HFFc6 (cell line): Measurements from ENCODE around the gene MRPL32. TPM values are rescaled to one million over a fixed set of nuclear protein-coding genes. Genes with fewer than 3 reads are reported as not detected.
A peak's percentile ranks its signal among the peaks of the same experiment; 100 is the strongest.

Source experiments
- DNase-seq: peaks from one replicate; pipeline ENCODE4 v3.0.0-alpha.2; 2018
- H3K27ac Mint-ChIP-seq: 2 replicates; pipeline ENCODE4 v1.8.0; 2020; ENCODE audit warnings: mild to moderate bottlenecking, mixed read lengths
- H3K27me3 Mint-ChIP-seq: 2 replicates; pipeline ENCODE4 v1.8.0; 2021; ENCODE audit warnings: mild to moderate bottlenecking, moderate library complexity, mixed read lengths; ENCODE audit not compliant: insufficient read depth
- H3K36me3 Mint-ChIP-seq: 2 replicates; pipeline ENCODE4 v1.8.0; 2021; ENCODE audit warnings: low read depth, mixed read lengths
- H3K4me1 Mint-ChIP-seq: 2 replicates; pipeline ENCODE4 v1.8.0; 2020; ENCODE audit warnings: low read depth, mixed read lengths
- H3K4me3 Mint-ChIP-seq: 2 replicates; pipeline ENCODE4 v1.8.0; 2020; ENCODE audit warnings: mild to moderate bottlenecking, moderate library complexity, mixed read lengths
- H3K9me3 Mint-ChIP-seq: 2 replicates; pipeline ENCODE4 v1.8.0; 2020; ENCODE audit warnings: mild to moderate bottlenecking, mixed read lengths
- CTCF ChIP-seq: fragments of 200-600 bp; sonication (generic); IDR thresholded peaks from 2 replicates; pipeline ENCODE4 v1.5.0; 2021; ENCODE audit warnings: antibody characterized with exemption, mild to moderate bottlenecking
- total RNA-seq, 6 experiments: library from RNA; stranded (reverse); fragmentation: NEBNext Ultra II Directional; extraction: Animal tissue kit (Norgen Biotek cat#: 25700); gene quantifications; 2 replicates in 1 of 6; 3 replicates in 5 of 6; pipeline ENCODE4 v1.2.3, GENCODE V29; 2021

Gene MRPL32
- total RNA-seq, 6 experiments from 2014 or later: 49.2 to 69.6 (median 58.8) TPM

GRCh38 chr7:42934291-42934690 lies 2.1 kb downstream of the MRPL32 start:
- H3K4me1 Mint-ChIP-seq: peaks cover 31% of the 10 kb centered on the region
- no peaks in the 10 kb centered on the region for H3K9me3 Mint-ChIP-seq
- DNase-seq: no peak
- peak overlapping the region; percentile 100 for H3K4me3 Mint-ChIP-seq
- no peaks in the 10 kb centered on the region; the same call in 1 of the 2 replicates for H3K27me3 Mint-ChIP-seq
- TF ChIP-seq CTCF: no peak
- peaks cover 14% of the 10 kb centered on the region for H3K36me3 Mint-ChIP-seq
- H3K27ac Mint-ChIP-seq: no peak overlapping the region

GRCh38 chr7:42935861-42936260 lies 3.7 kb downstream of the MRPL32 start:
- no peak overlapping the region for H3K27ac Mint-ChIP-seq
- peaks cover 14% of the 10 kb centered on the region for H3K36me3 Mint-ChIP-seq
- no peaks in the 10 kb centered on the region for H3K9me3 Mint-ChIP-seq
- peaks cover 16% of the 10 kb centered on the region for H3K4me1 Mint-ChIP-seq
- no peak for TF ChIP-seq CTCF
- no peak overlapping the region for H3K4me3 Mint-ChIP-seq
- DNase-seq: no peak
- H3K27me3 Mint-ChIP-seq: no peaks in the 10 kb centered on the region; the same call in 1 of the 2 replicates

- Mint-ChIP-seq H3K4me1 (peaks cover 15% of the 10 kb centered on the region), H3K27me3 (no peaks in the 10 kb centered on the region), H3K4me3 (no peak overlapping the region), H3K36me3 (peaks cover 10% of the 10 kb centered on the region; the same call in 1 of the 2 replicates), H3K9me3 (no peaks in the 10 kb centered on the region), H3K27ac (no peak overlapping the region)
- TF ChIP-seq CTCF: no peak
- DNase-seq: no peak
These were observed 7.5 kb downstream of the MRPL32 start for GRCh38 chr7:42939457-42940240.

- Mint-ChIP-seq H3K27me3 (no peaks in the 10 kb centered on the region), H3K27ac (no peak overlapping the region), H3K36me3 (peaks cover 4% of the 10 kb centered on the region; the same call in 1 of the 2 replicates), H3K4me3 (no peak overlapping the region; the same call in 1 of the 2 replicates), H3K9me3 (no peaks in the 10 kb centered on the region), H3K4me1 (peaks cover 25% of the 10 kb centered on the region)
- peak; percentile 95 for TF ChIP-seq CTCF
- peak; percentile 64 for DNase-seq
These were observed 9.0 kb downstream of the MRPL32 start for GRCh38 chr7:42940985-42941847.

GRCh38 chr7:42945821-42946626 lies 13.8 kb downstream of the MRPL32 start:
- DNase-seq: no peak
- Mint-ChIP-seq H3K4me1 (peaks cover 37% of the 10 kb centered on the region), H3K9me3 (no peaks in the 10 kb centered on the region), H3K4me3 (peak overlapping the region; percentile 80), H3K27ac (peak overlapping the region; percentile 70), H3K36me3 (no peaks in the 10 kb centered on the region), H3K27me3 (no peaks in the 10 kb centered on the region)
- TF ChIP-seq CTCF: no peak
